ENCODE results near the gene PSTPIP1. TPM values are rescaled to one million over a fixed set of nuclear protein-coding genes. Genes with fewer than 3 reads are reported as not detected.

Gene PSTPIP1
- total and polyA plus RNA-seq, 2 of the 4 experiments (the other 2 are of a cell fraction) = 0.36 to 1.1 TPM

GRCh38 chr15:77036537-77037387 is 41.8 kb downstream of the PSTPIP1 start:
- DNase-seq (no peak), ATAC-seq (ENCODE audit: low read depth) (no peak)
- 0 out of 2 replicates have a peak, but pooled peaks cover 2% of the 10 kb centered on the region for H3K4me1 ChIP-seq (ENCODE audit: control insufficient read depth, insufficient read depth, low read length)
- H3K4me2 ChIP-seq (ENCODE audit: low read depth, low read length) = no peak overlapping the region
- H3K27ac ChIP-seq (ENCODE audit: insufficient read depth, low read length) = no peak overlapping the region
- intact Hi-C loops (cut with micrococcal nuclease) (no loop called here), dilution Hi-C loops (cut with HindIII; ENCODE audit: low sequenced_read_pairs, unreplicated experiment) (no loop called here), in situ Hi-C loops (cut with MboI; ENCODE audit: low sequenced_read_pairs) (no loop called here)
- H3K36me3 ChIP-seq (ENCODE audit: control insufficient read depth, insufficient read depth, low read length) = peaks cover 9% of the 10 kb centered on the region
- no peak overlapping the region for H3K4me3 ChIP-seq (ENCODE audit: insufficient read depth, low read depth, low read length)
- WGBS, 2 experiments (ENCODE audit: extremely low coverage in 2 of 2, insufficient read length in 1 of 2) = 97% methylated on average over 7 of the region's 22 CpGs; no CpG with 5 or more reads in 1 of the 2 experiments
- no peak overlapping the region for H4K8ac ChIP-seq (ENCODE audit: low read depth in 2 of 2, low read length in 2 of 2)
- peaks cover 4% of the 10 kb centered on the region; the same call in 1 of the 2 replicates for H4K20me1 ChIP-seq (ENCODE audit: insufficient read depth, low read length)
- no peak overlapping the region for H2BK5ac ChIP-seq (ENCODE audit: low read depth, low read length, poor library complexity, severe bottlenecking)
- H3K14ac ChIP-seq (replicated peaks; ENCODE audit: low read depth, low read length) = no peak overlapping the region
- peaks cover 0 to 17% of the 10 kb centered on the region in 2 experiments; a peak in 1 of 4 replicates for H3K79me1 ChIP-seq (ENCODE audit: low read depth in 1 of 2, low read length in 2 of 2)
- no peak overlapping the region for H4K5ac ChIP-seq (ENCODE audit: low read depth, low read length)
- no peak overlapping the region for H2BK120ac ChIP-seq (ENCODE audit: low read depth, low read length)
- no peak overlapping the region for H3K9ac ChIP-seq (ENCODE audit: low read depth, low read length)
- ChIA-PET CTCF (no interaction called here), POLR2A (ENCODE audit: unreplicated experiment) (no interaction called here)
- no peak overlapping the region for H2AK5ac ChIP-seq (ENCODE audit: low read depth, low read length)
- no peak overlapping the region for H2BK20ac ChIP-seq (ENCODE audit: low read depth, low read length)
- no TSS peak for BruUV-seq (replicated peaks)
- H3K56ac ChIP-seq (ENCODE audit: extremely low read depth, insufficient read depth, low read length) = no peak overlapping the region
- no peaks in the 10 kb centered on the region for H3K9me3 ChIP-seq (ENCODE audit: control insufficient read depth, insufficient read depth, low read length)
- H2BK15ac ChIP-seq (ENCODE audit: low read depth, low read length) = no peak overlapping the region
- peaks cover 8% of the 10 kb centered on the region for H3K9me1 ChIP-seq (ENCODE audit: insufficient read depth, low read length)
- H2AFZ ChIP-seq (replicated peaks; ENCODE audit: low read length, poor library complexity) = peak overlapping the region; percentile 53
- no peaks in the 10 kb centered on the region for H3K27me3 ChIP-seq (ENCODE audit: control insufficient read depth, insufficient read depth, low read length)
- no peak overlapping the region for H3K4ac ChIP-seq (ENCODE audit: low read depth, low read length)
- H4K91ac ChIP-seq (ENCODE audit: insufficient read depth, low read depth, low read length) = no peak overlapping the region
- H2AK9ac ChIP-seq (replicated peaks; ENCODE audit: low read depth, low read length, poor library complexity) = peak overlapping the region; percentile 35
- no peak overlapping the region for H3K18ac ChIP-seq (ENCODE audit: low read depth, low read length)
- H3K23ac ChIP-seq (ENCODE audit: low read depth, low read length) = no peak overlapping the region
- TF ChIP-seq RAD21 (IDR thresholded peaks at IDR 0.05; ENCODE audit: low read length) (no peak), BHLHE40 (IDR thresholded peaks at IDR 0.05; ENCODE audit: low read depth, low read length) (no peak), RFX5 (IDR thresholded peaks at IDR 0.05; ENCODE audit: low read depth, low read length) (no peak), MAFK (IDR thresholded peaks at IDR 0.05; ENCODE audit: low read depth, low read length) (no peak), CEBPB (IDR thresholded peaks at IDR 0.05; ENCODE audit: low read depth, low read length) (no peak), MAZ (IDR thresholded peaks at IDR 0.05; ENCODE audit: borderline replicate concordance, low read depth, low read length) (no peak), CHD1 (IDR thresholded peaks at IDR 0.05; ENCODE audit: low read depth, low read length) (no peak), NFE2L2 (IDR thresholded peaks at IDR 0.05; ENCODE audit: low read depth, low read length) (no peak), POLR2A (IDR thresholded peaks at IDR 0.05; ENCODE audit: low read depth, low read length) (no peak), SMC3 (IDR thresholded peaks at IDR 0.05; ENCODE audit: low read depth, low read length) (no peak), MXI1 (IDR thresholded peaks at IDR 0.05; ENCODE audit: borderline replicate concordance, low read depth, low read length) (no peak), RCOR1 (IDR thresholded peaks at IDR 0.05; ENCODE audit: insufficient replicate concordance, low read length) (no peak), FOS (IDR thresholded peaks at IDR 0.05; ENCODE audit: low read depth, low read length) (no peak)
- TF ChIP-seq, protein P1, sequence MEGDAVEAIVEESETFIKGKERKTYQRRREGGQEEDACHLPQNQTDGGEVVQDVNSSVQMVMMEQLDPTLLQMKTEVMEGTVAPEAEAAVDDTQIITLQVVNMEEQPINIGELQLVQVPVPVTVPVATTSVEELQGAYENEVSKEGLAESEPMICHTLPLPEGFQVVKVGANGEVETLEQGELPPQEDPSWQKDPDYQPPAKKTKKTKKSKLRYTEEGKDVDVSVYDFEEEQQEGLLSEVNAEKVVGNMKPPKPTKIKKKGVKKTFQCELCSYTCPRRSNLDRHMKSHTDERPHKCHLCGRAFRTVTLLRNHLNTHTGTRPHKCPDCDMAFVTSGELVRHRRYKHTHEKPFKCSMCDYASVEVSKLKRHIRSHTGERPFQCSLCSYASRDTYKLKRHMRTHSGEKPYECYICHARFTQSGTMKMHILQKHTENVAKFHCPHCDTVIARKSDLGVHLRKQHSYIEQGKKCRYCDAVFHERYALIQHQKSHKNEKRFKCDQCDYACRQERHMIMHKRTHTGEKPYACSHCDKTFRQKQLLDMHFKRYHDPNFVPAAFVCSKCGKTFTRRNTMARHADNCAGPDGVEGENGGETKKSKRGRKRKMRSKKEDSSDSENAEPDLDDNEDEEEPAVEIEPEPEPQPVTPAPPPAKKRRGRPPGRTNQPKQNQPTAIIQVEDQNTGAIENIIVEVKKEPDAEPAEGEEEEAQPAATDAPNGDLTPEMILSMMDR (conservative IDR thresholded peaks at IDR 0.05; ENCODE audit: low read depth, low read length) = no peak
- TF ChIP-seq, protein P2, sequence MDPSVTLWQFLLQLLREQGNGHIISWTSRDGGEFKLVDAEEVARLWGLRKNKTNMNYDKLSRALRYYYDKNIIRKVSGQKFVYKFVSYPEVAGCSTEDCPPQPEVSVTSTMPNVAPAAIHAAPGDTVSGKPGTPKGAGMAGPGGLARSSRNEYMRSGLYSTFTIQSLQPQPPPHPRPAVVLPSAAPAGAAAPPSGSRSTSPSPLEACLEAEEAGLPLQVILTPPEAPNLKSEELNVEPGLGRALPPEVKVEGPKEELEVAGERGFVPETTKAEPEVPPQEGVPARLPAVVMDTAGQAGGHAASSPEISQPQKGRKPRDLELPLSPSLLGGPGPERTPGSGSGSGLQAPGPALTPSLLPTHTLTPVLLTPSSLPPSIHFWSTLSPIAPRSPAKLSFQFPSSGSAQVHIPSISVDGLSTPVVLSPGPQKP (IDR thresholded peaks at IDR 0.05; ENCODE audit: borderline replicate concordance, low read depth, low read length) = no peak
